OCI-LY3 (cell line): ENCODE data around the gene SMAD5.

ENCODE experiments used
- H2AFZ ChIP-seq: fragments of 200-600, 300-600 bp; shearing (Covaris generic); 2 replicates; pipeline ENCODE4 v1.6.0; 2014; ENCODE audit warnings: antibody characterized with exemption, low read depth, low read length
- H3K27ac ChIP-seq: fragments of 200-600, 300-600 bp; sonication (generic); 2 replicates; pipeline ENCODE4 v1.5.1; 2014; ENCODE audit warnings: mild to moderate bottlenecking, low read length, moderate library complexity, mixed read lengths
- H3K27me3 ChIP-seq: fragments of 200-600, 300-600 bp; sonication (generic); 2 replicates; pipeline ENCODE4 v1.6.1; 2014; ENCODE audit warnings: low read depth, low read length, mixed read lengths
- H3K36me3 ChIP-seq: fragments of 200-600, 300-600 bp; sonication (generic); replicated peaks from 2 replicates; pipeline ENCODE3; 2014; ENCODE audit warnings: low read depth, low read length, mixed read lengths
- H3K4me1 ChIP-seq: fragments of 300-600, 200-600 bp; sonication (generic); 2 replicates; pipeline ENCODE4 v1.6.1; 2014; ENCODE audit warnings: low read length, mixed read lengths
- H3K4me2 ChIP-seq: fragments of 200-600, 300-600 bp; sonication (generic); 2 replicates; pipeline ENCODE4 v1.6.1; 2014; ENCODE audit warnings: low read length, mixed read lengths
- H3K4me3 ChIP-seq: fragments of 300-600, 200-600 bp; sonication (generic); 2 replicates; pipeline ENCODE4 v1.5.1; 2014; ENCODE audit warnings: antibody characterized with exemption, mild to moderate bottlenecking, low read length, moderate library complexity
- H3K79me2 ChIP-seq: fragments of 300-600, 200-600 bp; shearing (Covaris generic); 2 replicates; pipeline ENCODE4 v1.6.1; 2014; ENCODE audit warnings: mild to moderate bottlenecking, low read length, mixed read lengths
- H3K9ac ChIP-seq: fragments of 300-600, 200-600 bp; shearing (Covaris generic); 2 replicates; pipeline ENCODE4 v1.6.0; 2014; ENCODE audit warnings: mild to moderate bottlenecking, low read length, moderate library complexity
- H3K9me3 ChIP-seq: fragments of 200-600, 300-600 bp; shearing (Covaris generic); 2 replicates; pipeline ENCODE4 v1.6.1; 2014; ENCODE audit warnings: low read length, mixed read lengths; ENCODE audit not compliant: insufficient read depth
- H4K20me1 ChIP-seq: fragments of 200-600, 300-600 bp; sonication (generic); 2 replicates; pipeline ENCODE4 v1.6.1; 2016; ENCODE audit warnings: low read length, mixed read lengths; ENCODE audit not compliant: insufficient read depth
- EZH2phosphoT487 ChIP-seq: fragments of 200-600 bp; shearing (Covaris generic); IDR thresholded peaks from 2 replicates; pipeline ENCODE4 v1.6.1; 2018; ENCODE audit warnings: antibody characterized with exemption, mixed run types, low read depth
- TF ChIP-seq, protein P1 (sequence below): fragments of 200-600, 300-600 bp; sonication (generic); IDR thresholded peaks from 2 replicates; pipeline ENCODE4 v1.5.1; 2014; ENCODE audit warnings: antibody characterized with exemption, low read length, low read depth

Gene SMAD5

DNA sequence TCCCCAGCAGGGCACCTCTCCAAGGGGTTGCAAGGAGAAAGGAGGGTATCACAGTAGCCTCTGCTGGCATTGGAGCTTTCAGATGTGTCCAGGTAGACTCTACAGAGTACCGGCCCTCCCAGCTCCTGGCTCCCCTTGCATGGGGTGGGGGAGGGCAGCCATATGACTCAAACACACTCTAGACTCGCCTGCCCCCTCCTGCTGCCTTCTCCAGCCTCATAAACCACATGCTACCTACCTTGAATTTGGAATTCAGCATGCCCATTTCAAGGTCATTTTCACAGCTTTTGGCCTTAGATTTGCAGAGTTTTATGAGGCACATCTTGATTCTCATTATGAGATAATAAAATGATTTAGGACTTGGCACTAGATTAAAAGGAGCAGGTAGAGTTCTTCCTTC, 93.2 kb downstream of the SMAD5 start:
- TF ChIP-seq, protein P1, sequence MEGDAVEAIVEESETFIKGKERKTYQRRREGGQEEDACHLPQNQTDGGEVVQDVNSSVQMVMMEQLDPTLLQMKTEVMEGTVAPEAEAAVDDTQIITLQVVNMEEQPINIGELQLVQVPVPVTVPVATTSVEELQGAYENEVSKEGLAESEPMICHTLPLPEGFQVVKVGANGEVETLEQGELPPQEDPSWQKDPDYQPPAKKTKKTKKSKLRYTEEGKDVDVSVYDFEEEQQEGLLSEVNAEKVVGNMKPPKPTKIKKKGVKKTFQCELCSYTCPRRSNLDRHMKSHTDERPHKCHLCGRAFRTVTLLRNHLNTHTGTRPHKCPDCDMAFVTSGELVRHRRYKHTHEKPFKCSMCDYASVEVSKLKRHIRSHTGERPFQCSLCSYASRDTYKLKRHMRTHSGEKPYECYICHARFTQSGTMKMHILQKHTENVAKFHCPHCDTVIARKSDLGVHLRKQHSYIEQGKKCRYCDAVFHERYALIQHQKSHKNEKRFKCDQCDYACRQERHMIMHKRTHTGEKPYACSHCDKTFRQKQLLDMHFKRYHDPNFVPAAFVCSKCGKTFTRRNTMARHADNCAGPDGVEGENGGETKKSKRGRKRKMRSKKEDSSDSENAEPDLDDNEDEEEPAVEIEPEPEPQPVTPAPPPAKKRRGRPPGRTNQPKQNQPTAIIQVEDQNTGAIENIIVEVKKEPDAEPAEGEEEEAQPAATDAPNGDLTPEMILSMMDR = no peak
- TF ChIP-seq EZH2phosphoT487 = no peak
- Histone ChIP-seq H3K27me3 (peaks cover 7% of the 10 kb centered on the region; the same call in 1 of the 2 replicates), H3K9ac (no peak overlapping the region), H3K4me2 (no peak overlapping the region), H3K9me3 (no peaks in the 10 kb centered on the region), H3K36me3 (no peaks in the 10 kb centered on the region), H3K27ac (no peak overlapping the region), H3K79me2 (no peaks in the 10 kb centered on the region), H3K4me1 (no peaks in the 10 kb centered on the region), H4K20me1 (no peaks in the 10 kb centered on the region), H3K4me3 (no peak overlapping the region), H2AFZ (no peak overlapping the region)

GRCh38 chr5:136226401-136226800, 93.8 kb downstream of the SMAD5 start:
- Histone ChIP-seq H3K79me2 (no peaks in the 10 kb centered on the region), H3K27ac (no peak overlapping the region)
- TF ChIP-seq, protein P1 = no peak
- TF ChIP-seq EZH2phosphoT487 = no peak

GRCh38 chr5:136228136-136228757, 95.6 kb downstream of the SMAD5 start:
- Histone ChIP-seq H3K36me3 (no peaks in the 10 kb centered on the region), H3K4me2 (no peak overlapping the region), H3K27ac (no peak overlapping the region), H3K27me3 (0 out of 2 replicates have a peak, but pooled peaks cover 3% of the 10 kb centered on the region), H3K79me2 (no peaks in the 10 kb centered on the region), H3K4me1 (no peaks in the 10 kb centered on the region), H3K4me3 (no peak overlapping the region), H3K9ac (no peak overlapping the region), H4K20me1 (no peaks in the 10 kb centered on the region), H2AFZ (no peak overlapping the region), H3K9me3 (no peaks in the 10 kb centered on the region)
- no peak for TF ChIP-seq EZH2phosphoT487
- TF ChIP-seq, protein P1 = no peak

More at GRCh38 chr5:136226401-136226800, 93.8 kb downstream of the SMAD5 start:
- Histone ChIP-seq H3K4me1 (no peaks in the 10 kb centered on the region), H2AFZ (no peak overlapping the region), H4K20me1 (no peaks in the 10 kb centered on the region), H3K4me3 (no peak overlapping the region), H3K9ac (no peak overlapping the region), H3K27me3 (peaks cover 7% of the 10 kb centered on the region; the same call in 1 of the 2 replicates), H3K9me3 (no peaks in the 10 kb centered on the region), H3K36me3 (no peaks in the 10 kb centered on the region), H3K4me2 (no peak overlapping the region)

- no peaks in the 10 kb centered on the region for H3K36me3 ChIP-seq
- no peaks in the 10 kb centered on the region for H3K79me2 ChIP-seq
- no peak overlapping the region for H3K9ac ChIP-seq
- H3K27me3 ChIP-seq = 0 out of 2 replicates have a peak, but pooled peaks cover 3% of the 10 kb centered on the region
- no peak overlapping the region for H3K4me3 ChIP-seq
- no peaks in the 10 kb centered on the region for H3K4me1 ChIP-seq
- no peak overlapping the region for H2AFZ ChIP-seq
- H3K27ac ChIP-seq = no peak overlapping the region
- H3K9me3 ChIP-seq = no peaks in the 10 kb centered on the region
- H3K4me2 ChIP-seq = no peak overlapping the region
- TF ChIP-seq, protein P1 = no peak
- no peak for TF ChIP-seq EZH2phosphoT487
- H4K20me1 ChIP-seq = no peaks in the 10 kb centered on the region
Measured at GRCh38 chr5:136230176-136230575, 97.5 kb downstream of the SMAD5 start.
